Ishikawa (cell line): ENCODE results near the gene SLC15A5.

Source experiments
- EGR1 ChIP-seq: IDR thresholded peaks from 2 replicates; pipeline ENCODE4 v1.6.1; 2012
- EP300 ChIP-seq: IDR thresholded peaks from 2 replicates; pipeline ENCODE4 v1.6.1; 2012; ENCODE audit warnings: borderline replicate concordance
- NFIC ChIP-seq: IDR thresholded peaks from 2 replicates; pipeline ENCODE4 v1.6.1; 2012
- RAD21 ChIP-seq: IDR thresholded peaks from 2 replicates; pipeline ENCODE4 v1.6.1; 2012; ENCODE audit warnings: low read depth
- TAF1 ChIP-seq: IDR thresholded peaks from 2 replicates; pipeline ENCODE4 v1.6.1; 2012; ENCODE audit warnings: low read depth, mild to moderate bottlenecking
- TCF12 ChIP-seq: IDR thresholded peaks from 2 replicates; pipeline ENCODE4 v1.6.1; 2012; ENCODE audit warnings: low read depth
- TF ChIP-seq, protein P1 (sequence below): IDR thresholded peaks from 2 replicates; pipeline ENCODE4 v1.6.1; 2012
- TF ChIP-seq, protein P2 (sequence below): IDR thresholded peaks from 2 replicates; pipeline ENCODE4 v1.6.1; 2012
- TF ChIP-seq, protein P3 (sequence below): IDR thresholded peaks from 2 replicates; pipeline ENCODE4 v1.6.1; 2012; ENCODE audit warnings: low read depth, mild to moderate bottlenecking

DNA sequence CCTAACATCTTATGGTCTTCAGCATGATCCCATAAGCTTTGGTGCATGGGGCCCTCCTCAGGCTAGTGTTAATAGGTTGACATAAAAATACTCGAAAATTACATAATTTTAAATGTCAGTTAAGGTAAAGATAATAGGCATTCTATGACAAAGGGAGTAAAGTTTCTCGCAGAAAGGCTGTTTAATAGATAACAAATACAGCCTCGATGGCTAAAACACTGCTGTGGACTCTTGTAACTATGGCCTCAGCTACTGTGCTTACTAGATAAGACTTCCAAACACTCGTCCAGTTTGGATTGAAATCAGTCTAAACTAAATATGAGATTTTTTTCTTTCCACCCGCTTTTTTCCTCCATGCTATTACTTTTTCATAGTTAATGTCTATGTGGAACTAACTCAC lies 46.8 kb upstream of the SLC15A5 start:
- TF ChIP-seq, protein P1, sequence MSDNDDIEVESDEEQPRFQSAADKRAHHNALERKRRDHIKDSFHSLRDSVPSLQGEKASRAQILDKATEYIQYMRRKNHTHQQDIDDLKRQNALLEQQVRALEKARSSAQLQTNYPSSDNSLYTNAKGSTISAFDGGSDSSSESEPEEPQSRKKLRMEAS = no peak
- no peak for TF ChIP-seq TAF1
- TF ChIP-seq, protein P2, sequence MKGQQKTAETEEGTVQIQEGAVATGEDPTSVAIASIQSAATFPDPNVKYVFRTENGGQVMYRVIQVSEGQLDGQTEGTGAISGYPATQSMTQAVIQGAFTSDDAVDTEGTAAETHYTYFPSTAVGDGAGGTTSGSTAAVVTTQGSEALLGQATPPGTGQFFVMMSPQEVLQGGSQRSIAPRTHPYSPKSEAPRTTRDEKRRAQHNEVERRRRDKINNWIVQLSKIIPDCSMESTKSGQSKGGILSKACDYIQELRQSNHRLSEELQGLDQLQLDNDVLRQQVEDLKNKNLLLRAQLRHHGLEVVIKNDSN = no peak
- TF ChIP-seq TCF12 = no peak
- TF ChIP-seq, protein P3, sequence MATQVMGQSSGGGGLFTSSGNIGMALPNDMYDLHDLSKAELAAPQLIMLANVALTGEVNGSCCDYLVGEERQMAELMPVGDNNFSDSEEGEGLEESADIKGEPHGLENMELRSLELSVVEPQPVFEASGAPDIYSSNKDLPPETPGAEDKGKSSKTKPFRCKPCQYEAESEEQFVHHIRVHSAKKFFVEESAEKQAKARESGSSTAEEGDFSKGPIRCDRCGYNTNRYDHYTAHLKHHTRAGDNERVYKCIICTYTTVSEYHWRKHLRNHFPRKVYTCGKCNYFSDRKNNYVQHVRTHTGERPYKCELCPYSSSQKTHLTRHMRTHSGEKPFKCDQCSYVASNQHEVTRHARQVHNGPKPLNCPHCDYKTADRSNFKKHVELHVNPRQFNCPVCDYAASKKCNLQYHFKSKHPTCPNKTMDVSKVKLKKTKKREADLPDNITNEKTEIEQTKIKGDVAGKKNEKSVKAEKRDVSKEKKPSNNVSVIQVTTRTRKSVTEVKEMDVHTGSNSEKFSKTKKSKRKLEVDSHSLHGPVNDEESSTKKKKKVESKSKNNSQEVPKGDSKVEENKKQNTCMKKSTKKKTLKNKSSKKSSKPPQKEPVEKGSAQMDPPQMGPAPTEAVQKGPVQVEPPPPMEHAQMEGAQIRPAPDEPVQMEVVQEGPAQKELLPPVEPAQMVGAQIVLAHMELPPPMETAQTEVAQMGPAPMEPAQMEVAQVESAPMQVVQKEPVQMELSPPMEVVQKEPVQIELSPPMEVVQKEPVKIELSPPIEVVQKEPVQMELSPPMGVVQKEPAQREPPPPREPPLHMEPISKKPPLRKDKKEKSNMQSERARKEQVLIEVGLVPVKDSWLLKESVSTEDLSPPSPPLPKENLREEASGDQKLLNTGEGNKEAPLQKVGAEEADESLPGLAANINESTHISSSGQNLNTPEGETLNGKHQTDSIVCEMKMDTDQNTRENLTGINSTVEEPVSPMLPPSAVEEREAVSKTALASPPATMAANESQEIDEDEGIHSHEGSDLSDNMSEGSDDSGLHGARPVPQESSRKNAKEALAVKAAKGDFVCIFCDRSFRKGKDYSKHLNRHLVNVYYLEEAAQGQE = no peak
- no peak for TF ChIP-seq RAD21
- no peak for TF ChIP-seq EGR1
- TF ChIP-seq EP300 = no peak
- TF ChIP-seq NFIC = no peak
